H9 (cell line): ENCODE data around the gene DLG5. TPM values are rescaled to one million over a fixed set of nuclear protein-coding genes. Genes with fewer than 3 reads are reported as not detected.

Experiments
- DNase-seq: peaks from one replicate; pipeline ENCODE4 v3.0.0-alpha.2; 2017
- H2AFZ ChIP-seq: one replicate; pipeline ENCODE4 v1.6.1; 2013; ENCODE audit warnings: mild to moderate bottlenecking, low read length, control low read depth, moderate library complexity
- H2AK5ac ChIP-seq: 2 replicates; pipeline ENCODE4 v1.6.1; 2013; ENCODE audit warnings: low read length, control low read depth, mixed read lengths; ENCODE audit not compliant: insufficient read length
- H2BK120ac ChIP-seq: one replicate; pipeline ENCODE4 v1.6.1; 2013; ENCODE audit warnings: low read depth, mild to moderate bottlenecking, low read length, control low read depth, inconsistent platforms; ENCODE audit not compliant: poor library complexity, severe bottlenecking
- H2BK12ac ChIP-seq: 2 replicates; pipeline ENCODE4 v1.6.1; 2013; ENCODE audit warnings: low read length, control low read depth, mixed read lengths, low read depth; ENCODE audit not compliant: insufficient read length
- H2BK15ac ChIP-seq: 2 replicates; pipeline ENCODE4 v1.6.1; 2013; ENCODE audit warnings: low read depth, low read length, control low read depth
- H2BK20ac ChIP-seq: one replicate; pipeline ENCODE4 v1.6.1; 2013; ENCODE audit warnings: low read depth, mild to moderate bottlenecking, low read length, control low read depth, inconsistent platforms; ENCODE audit not compliant: poor library complexity, severe bottlenecking
- H2BK5ac ChIP-seq: 2 replicates; pipeline ENCODE4 v1.6.1; 2013; ENCODE audit warnings: low read length, control low read depth, mixed read lengths; ENCODE audit not compliant: insufficient read length
- H3K14ac ChIP-seq: 2 replicates; pipeline ENCODE4 v1.6.1; 2013; ENCODE audit warnings: low read length, control low read depth; ENCODE audit not compliant: insufficient read depth
- H3K18ac ChIP-seq: 2 replicates; pipeline ENCODE4 v1.6.1; 2013; ENCODE audit warnings: low read depth, mild to moderate bottlenecking, mixed read lengths, low read length, control low read depth; ENCODE audit not compliant: insufficient read length
- H3K23ac ChIP-seq: 2 replicates; pipeline ENCODE4 v1.6.1; 2013; ENCODE audit warnings: low read length, control low read depth, mixed read lengths, low read depth; ENCODE audit not compliant: insufficient read length
- H3K23me2 ChIP-seq: 2 replicates; pipeline ENCODE4 v1.6.1; 2013; ENCODE audit warnings: low read depth, mild to moderate bottlenecking, mixed read lengths, low read length, control low read depth; ENCODE audit not compliant: insufficient read length, poor library complexity, severe bottlenecking
- H3K27ac ChIP-seq: 2 replicates; pipeline ENCODE4 v1.5.1; 2013; ENCODE audit warnings: low read length, control low read depth, mixed read lengths, low read depth; ENCODE audit not compliant: insufficient read length
- H3K27me3 ChIP-seq: 2 replicates; pipeline ENCODE4 v1.6.1; 2013; ENCODE audit warnings: low read length, control low read depth, inconsistent platforms; ENCODE audit not compliant: insufficient read depth
- H3K4ac ChIP-seq: 2 replicates; pipeline ENCODE4 v1.6.1; 2013; ENCODE audit warnings: low read depth, mild to moderate bottlenecking, control low read depth, inconsistent platforms, low read length, moderate library complexity
- H3K4me1 ChIP-seq: 2 replicates; pipeline ENCODE4 v1.6.1; 2013; ENCODE audit warnings: low read length, control low read depth, inconsistent platforms; ENCODE audit not compliant: insufficient read depth
- H3K4me2 ChIP-seq: 2 replicates; pipeline ENCODE4 v1.6.1; 2013; ENCODE audit warnings: low read length, control low read depth, mixed read lengths; ENCODE audit not compliant: insufficient read length, insufficient read depth
- H3K56ac ChIP-seq: 2 replicates; pipeline ENCODE4 v1.6.1; 2013; ENCODE audit warnings: low read depth, mild to moderate bottlenecking, mixed read lengths, low read length, control low read depth; ENCODE audit not compliant: insufficient read length
- H3K79me1 ChIP-seq: 2 replicates; pipeline ENCODE4 v1.6.1; 2013; ENCODE audit warnings: low read depth, mild to moderate bottlenecking, moderate library complexity, low read length, control low read depth, inconsistent platforms; ENCODE audit not compliant: insufficient read depth, poor library complexity, severe bottlenecking
- H3K79me2 ChIP-seq: 2 replicates; pipeline ENCODE4 v1.6.1; 2013; ENCODE audit warnings: low read length, control low read depth, inconsistent platforms; ENCODE audit not compliant: insufficient read depth
- H3K9ac ChIP-seq: 2 replicates; pipeline ENCODE4 v1.6.1; 2013; ENCODE audit warnings: low read length, control low read depth, mixed read lengths; ENCODE audit not compliant: insufficient read length; ENCODE audit errors: extremely low read depth
- H3K9me3 ChIP-seq: one replicate; pipeline ENCODE4 v1.6.1; 2013; ENCODE audit warnings: low read depth, low read length, inconsistent platforms; ENCODE audit not compliant: control insufficient read depth
- H3T11ph ChIP-seq: one replicate; pipeline ENCODE4 v1.6.1; 2013; ENCODE audit warnings: mild to moderate bottlenecking, low read length, control low read depth, inconsistent platforms
- H4K20me1 ChIP-seq: one replicate; pipeline ENCODE4 v1.6.1; 2013; ENCODE audit not compliant: control insufficient read depth, insufficient read length, insufficient read depth
- H4K5ac ChIP-seq: 2 replicates; pipeline ENCODE4 v1.6.1; 2013; ENCODE audit warnings: low read depth, mild to moderate bottlenecking, mixed read lengths, low read length, control low read depth; ENCODE audit not compliant: insufficient read length
- H4K8ac ChIP-seq: replicated peaks from 2 replicates; pipeline ENCODE4 v1.6.1; 2013; ENCODE audit warnings: low read length, control low read depth, mixed read lengths, low read depth; ENCODE audit not compliant: insufficient read length
- H4K91ac ChIP-seq: 2 replicates; pipeline ENCODE4 v1.6.1; 2013; ENCODE audit warnings: low read depth, mild to moderate bottlenecking, moderate library complexity, mixed read lengths, low read length, control low read depth; ENCODE audit not compliant: insufficient read length
- H3K27ac Mint-ChIP-seq, 3 experiments: 2 replicates in 2 of 3; 3 replicates in 1 of 3; pipeline ENCODE4 v1.8.0; 2020 to 2021; ENCODE audit warnings: mixed read lengths in 3 of 3, mild to moderate bottlenecking in 1 of 3, moderate library complexity in 1 of 3
- H3K27me3 Mint-ChIP-seq: 2 replicates; pipeline ENCODE4 v1.8.0; 2021; ENCODE audit warnings: low read depth, mild to moderate bottlenecking, moderate library complexity, mixed read lengths
- H3K36me3 Mint-ChIP-seq, 3 experiments: 2 replicates in 2 of 3; 3 replicates in 1 of 3; pipeline ENCODE4 v1.8.0; 2020 to 2021; ENCODE audit warnings: low read depth in 3 of 3, mixed read lengths in 3 of 3; ENCODE audit not compliant: insufficient read depth in 1 of 3
- H3K4me1 Mint-ChIP-seq, 2 experiments: 2 replicates each; pipeline ENCODE4 v1.8.0; 2020; ENCODE audit warnings: mixed read lengths in 2 of 2
- H3K4me3 Mint-ChIP-seq, 2 experiments: 2 replicates in 1 of 2; 3 replicates in 1 of 2; pipeline ENCODE4 v1.8.0; 2020 to 2021; ENCODE audit warnings: mild to moderate bottlenecking in 2 of 2, mixed read lengths in 2 of 2, moderate library complexity in 1 of 2
- H3K9me3 Mint-ChIP-seq, 2 experiments: 2 replicates in 1 of 2; 3 replicates in 1 of 2; pipeline ENCODE4 v1.8.0; 2020; ENCODE audit warnings: mild to moderate bottlenecking in 2 of 2, mixed read lengths in 2 of 2, moderate library complexity in 1 of 2
- whole genome bisulfite sequencing: extraction: QIAGEN DNeasy Blood & Tissue Kit; methylation state at CpG from one replicate; pipeline ENCODE4 v1.1.7; 2013; ENCODE audit warnings: missing lambda C conversion rate, low lambda C conversion rate, mixed read lengths; ENCODE audit not compliant: insufficient read length; ENCODE audit errors: extremely low coverage; 5-methylcytosine and 5-hydroxymethylcytosine counted together
- total RNA-seq: library from RNA; stranded (reverse); gene quantifications from 2 replicates; pipeline ENCODE4 v1.2.1, GENCODE V29; 2021
- TF ChIP-seq, protein P1 (sequence below): fragments of 200-600 bp; sonication (generic); conservative IDR thresholded peaks from 3 replicates; pipeline ENCODE4 v1.8.0; 2021; ENCODE audit warnings: antibody characterized with exemption, mild to moderate bottlenecking

DLG5 gene
- total RNA-seq, 1 experiment from 2014 or later, result 67.4 TPM

DNA sequence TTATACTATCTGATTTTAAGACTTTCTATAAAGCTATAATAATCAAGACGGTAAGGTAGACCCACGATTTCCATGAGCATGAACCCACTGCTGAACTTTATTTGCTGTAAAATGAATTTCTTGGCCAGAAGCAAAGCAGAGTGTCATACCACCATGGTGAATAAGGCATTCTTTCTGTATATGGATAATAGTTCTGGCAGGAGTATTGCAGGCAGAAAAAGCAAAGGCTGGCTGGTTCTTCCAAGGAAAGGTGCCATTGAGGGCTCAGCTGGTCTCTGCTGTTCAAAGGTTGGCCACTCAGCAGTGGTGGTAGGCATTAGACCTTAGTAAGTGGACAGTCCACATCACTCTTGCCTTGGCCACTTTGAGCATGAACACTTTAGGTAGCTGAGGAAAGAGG is 184.8 kb downstream of the DLG5 start:
- no peak overlapping the region for H2BK12ac ChIP-seq
- H2AFZ ChIP-seq, result no peak overlapping the region
- no peaks in the 10 kb centered on the region for H3K27me3 ChIP-seq
- Mint-ChIP-seq H3K36me3 (peaks cover 12 to 34% (median 24%) of the 10 kb centered on the region in 3 experiments), H3K27ac (no peak overlapping the region), H3K9me3 (peaks cover 26 to 33% of the 10 kb centered on the region in 2 experiments), H3K27me3 (no peaks in the 10 kb centered on the region; the same call in 1 of the 2 replicates), H3K4me3 (no peak overlapping the region), H3K4me1 (peaks cover 4 to 7% of the 10 kb centered on the region in 2 experiments; a peak in 2 of 4 replicates)
- H2BK120ac ChIP-seq, result no peak overlapping the region
- H4K5ac ChIP-seq, result no peak overlapping the region
- H3K9ac ChIP-seq, result no peak overlapping the region
- no peaks in the 10 kb centered on the region for H3K23me2 ChIP-seq
- H2BK15ac ChIP-seq, result no peak overlapping the region
- peaks cover 5% of the 10 kb centered on the region for H3K9me3 ChIP-seq
- H3K27ac ChIP-seq, result no peak overlapping the region
- DNase-seq, result no peak
- no peak overlapping the region for H3K14ac ChIP-seq
- no peak overlapping the region for H2AK5ac ChIP-seq
- no peak overlapping the region for H3K4me2 ChIP-seq
- no peak overlapping the region for H2BK20ac ChIP-seq
- no peaks in the 10 kb centered on the region for H3K4me1 ChIP-seq
- H3K23ac ChIP-seq, result no peak overlapping the region
- H2BK5ac ChIP-seq, result no peak overlapping the region
- H3K56ac ChIP-seq, result no peak overlapping the region
- no peak overlapping the region for H3K18ac ChIP-seq
- no peak overlapping the region for H4K8ac ChIP-seq
- H3K4ac ChIP-seq, result no peak overlapping the region
- TF ChIP-seq, protein P1, sequence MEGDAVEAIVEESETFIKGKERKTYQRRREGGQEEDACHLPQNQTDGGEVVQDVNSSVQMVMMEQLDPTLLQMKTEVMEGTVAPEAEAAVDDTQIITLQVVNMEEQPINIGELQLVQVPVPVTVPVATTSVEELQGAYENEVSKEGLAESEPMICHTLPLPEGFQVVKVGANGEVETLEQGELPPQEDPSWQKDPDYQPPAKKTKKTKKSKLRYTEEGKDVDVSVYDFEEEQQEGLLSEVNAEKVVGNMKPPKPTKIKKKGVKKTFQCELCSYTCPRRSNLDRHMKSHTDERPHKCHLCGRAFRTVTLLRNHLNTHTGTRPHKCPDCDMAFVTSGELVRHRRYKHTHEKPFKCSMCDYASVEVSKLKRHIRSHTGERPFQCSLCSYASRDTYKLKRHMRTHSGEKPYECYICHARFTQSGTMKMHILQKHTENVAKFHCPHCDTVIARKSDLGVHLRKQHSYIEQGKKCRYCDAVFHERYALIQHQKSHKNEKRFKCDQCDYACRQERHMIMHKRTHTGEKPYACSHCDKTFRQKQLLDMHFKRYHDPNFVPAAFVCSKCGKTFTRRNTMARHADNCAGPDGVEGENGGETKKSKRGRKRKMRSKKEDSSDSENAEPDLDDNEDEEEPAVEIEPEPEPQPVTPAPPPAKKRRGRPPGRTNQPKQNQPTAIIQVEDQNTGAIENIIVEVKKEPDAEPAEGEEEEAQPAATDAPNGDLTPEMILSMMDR, result no peak
- no peak overlapping the region for H3T11ph ChIP-seq
- no peak overlapping the region for H4K91ac ChIP-seq
- no peaks in the 10 kb centered on the region for H3K79me1 ChIP-seq
- H4K20me1 ChIP-seq, result no peaks in the 10 kb centered on the region
- H3K79me2 ChIP-seq, result no peaks in the 10 kb centered on the region
- WGBS, result no CpG with 5 or more reads among the region's 2 CpGs

Other genes starting within 250 kb of the DLG5 start
- gene POLR3A, start 102.8 kb upstream of the DLG5 start, total RNA-seq, result 37.6 and 38.0 TPM in 2 replicates
- 1,949 and 1,966 TPM in 2 replicates for gene RPS24, start 107.1 kb upstream of the DLG5 start, total RNA-seq